Measurements from ENCODE around the gene OXTR. TPM values are rescaled to one million over a fixed set of nuclear protein-coding genes. Genes with fewer than 3 reads are reported as not detected.
A peak's percentile ranks its signal among the peaks of the same experiment; 100 is the strongest.

Gene OXTR
- polyA plus RNA-seq (2012; ENCODE audit: insufficient read length, low read depth), result 0.09 TPM

- no peak for TF ChIP-seq TAF1 (IDR thresholded peaks at IDR 0.05; ENCODE audit: borderline replicate concordance, insufficient read depth, low read length)
- TF ChIP-seq FOXP2 (optimal IDR thresholded peaks at IDR 0.05; ENCODE audit: borderline replicate concordance, extremely low read depth, extremely low read length, insufficient read depth), result peak; percentile 39
Observed at GRCh38 chr3:8769088-8769822, at the start of gene OXTR. TSS of gene OXTR (minus strand) at chr3:8769613. CDS start at chr3:8768187, 1,426 bp downstream.

GRCh38 chr3:8817486-8817885 lies 48.1 kb upstream of the OXTR start:
- no peak for TF ChIP-seq FOXP2 (optimal IDR thresholded peaks at IDR 0.05; ENCODE audit: borderline replicate concordance, extremely low read depth, extremely low read length, insufficient read depth)
- TF ChIP-seq REST (IDR thresholded peaks at IDR 0.05; ENCODE audit: insufficient read depth in 1 of 2, low read depth in 2 of 2, low read length in 2 of 2), result no peak
- TF ChIP-seq TAF1 (IDR thresholded peaks at IDR 0.05; ENCODE audit: borderline replicate concordance, insufficient read depth, low read length), result no peak
- TF ChIP-seq POLR2AphosphoS5 (IDR thresholded peaks at IDR 0.05; ENCODE audit: low read depth, low read length), result no peak
- no peak for TF ChIP-seq SIN3A (IDR thresholded peaks at IDR 0.05; ENCODE audit: borderline replicate concordance, insufficient read depth, low read length)

GRCh38 chr3:8816106-8816505 lies 46.7 kb upstream of the OXTR start:
- TF ChIP-seq TAF1 (IDR thresholded peaks at IDR 0.05; ENCODE audit: borderline replicate concordance, insufficient read depth, low read length), result no peak
- TF ChIP-seq SIN3A (IDR thresholded peaks at IDR 0.05; ENCODE audit: borderline replicate concordance, insufficient read depth, low read length), result no peak
- no peak for TF ChIP-seq POLR2AphosphoS5 (IDR thresholded peaks at IDR 0.05; ENCODE audit: low read depth, low read length)
- no peak for TF ChIP-seq FOXP2 (optimal IDR thresholded peaks at IDR 0.05; ENCODE audit: borderline replicate concordance, extremely low read depth, extremely low read length, insufficient read depth)
- no peak for TF ChIP-seq REST (IDR thresholded peaks at IDR 0.05; ENCODE audit: insufficient read depth in 1 of 2, low read depth in 2 of 2, low read length in 2 of 2)

GRCh38 chr3:8813411-8813810 lies 44.0 kb upstream of the OXTR start:
- TF ChIP-seq TAF1 (IDR thresholded peaks at IDR 0.05; ENCODE audit: borderline replicate concordance, insufficient read depth, low read length) (no peak), SIN3A (IDR thresholded peaks at IDR 0.05; ENCODE audit: borderline replicate concordance, insufficient read depth, low read length) (no peak), REST (IDR thresholded peaks at IDR 0.05; ENCODE audit: insufficient read depth in 1 of 2, low read depth in 2 of 2, low read length in 2 of 2) (no peak), FOXP2 (optimal IDR thresholded peaks at IDR 0.05; ENCODE audit: borderline replicate concordance, extremely low read depth, extremely low read length, insufficient read depth) (no peak), POLR2AphosphoS5 (IDR thresholded peaks at IDR 0.05; ENCODE audit: low read depth, low read length) (no peak)

GRCh38 chr3:8810561-8810960 lies 41.1 kb upstream of the OXTR start:
- TF ChIP-seq FOXP2 (optimal IDR thresholded peaks at IDR 0.05; ENCODE audit: borderline replicate concordance, extremely low read depth, extremely low read length, insufficient read depth), result no peak
- no peak for TF ChIP-seq SIN3A (IDR thresholded peaks at IDR 0.05; ENCODE audit: borderline replicate concordance, insufficient read depth, low read length)
- no peak for TF ChIP-seq TAF1 (IDR thresholded peaks at IDR 0.05; ENCODE audit: borderline replicate concordance, insufficient read depth, low read length)
- TF ChIP-seq POLR2AphosphoS5 (IDR thresholded peaks at IDR 0.05; ENCODE audit: low read depth, low read length), result no peak
- no peak for TF ChIP-seq REST (IDR thresholded peaks at IDR 0.05; ENCODE audit: insufficient read depth in 1 of 2, low read depth in 2 of 2, low read length in 2 of 2)
